GM21526 (cell line): ENCODE data around the gene RPAP2.
A peak's percentile ranks its signal among the peaks of the same experiment; 100 is the strongest.
"Not testable (repeated sequence)": the region's sequence is repeated elsewhere in the genome, so short reads cannot be mapped to it uniquely, and the experiment has no call there.

ENCODE experiments used
- ATAC-seq: cut with Tn5 transposase; IDR thresholded peaks from one replicate; pipeline ENCODE4 v1.9.1; 2021; ENCODE audit warnings: moderate library complexity; ENCODE audit not compliant: unreplicated experiment, low FRiP score

Gene RPAP2

GRCh38 chr1:92298573-92299476, at the start of gene RPAP2, which contains the start of gene GLMN:
Gene RPAP2, plus strand, starts transcription at chr1:92299059. Its CDS starts 15 bp downstream, at chr1:92299074.
Gene GLMN, minus strand, starts transcription at chr1:92298987. Its CDS starts 988 bp downstream, at chr1:92297999.
- ATAC-seq = peak; percentile 98

- ATAC-seq = not testable (repeated sequence)
Observed at GRCh38 chr1:92254714-92255113, 44.1 kb upstream of the RPAP2 start.

GRCh38 chr1:92259350-92259749, 39.5 kb upstream of the RPAP2 start:
- ATAC-seq = no peak

- ATAC-seq = no peak
Observed at GRCh38 chr1:92262516-92262915, 36.3 kb upstream of the RPAP2 start.

GRCh38 chr1:92273039-92273438, 25.8 kb upstream of the RPAP2 start:
- no peak for ATAC-seq

GRCh38 chr1:92274939-92275338, 23.9 kb upstream of the RPAP2 start:
- ATAC-seq = no peak

- ATAC-seq = no peak
Observed at GRCh38 chr1:92276082-92276481, 22.8 kb upstream of the RPAP2 start.

- no peak for ATAC-seq
Observed at GRCh38 chr1:92277105-92277723, 21.6 kb upstream of the RPAP2 start.

- not testable (repeated sequence) for ATAC-seq
Observed at GRCh38 chr1:92279781-92280180, 19.1 kb upstream of the RPAP2 start.

GRCh38 chr1:92281411-92281810, 17.4 kb upstream of the RPAP2 start:
- not testable (repeated sequence) for ATAC-seq

- no peak for ATAC-seq
Observed at GRCh38 chr1:92291372-92291999, 7.4 kb upstream of the RPAP2 start.

GRCh38 chr1:92298213-92298572, 666 bp upstream of the RPAP2 start:
- ATAC-seq = no peak

GRCh38 chr1:92299477-92300150, 755 bp downstream of the RPAP2 start:
- no peak for ATAC-seq

GRCh38 chr1:92301021-92301420, 2.2 kb downstream of the RPAP2 start:
- no peak for ATAC-seq

GRCh38 chr1:92306020-92306419, 7.2 kb downstream of the RPAP2 start:
- no peak for ATAC-seq

GRCh38 chr1:92307980-92308379, 9.1 kb downstream of the RPAP2 start:
- ATAC-seq = no peak

- ATAC-seq = no peak
Observed at GRCh38 chr1:92310185-92310597, 11.3 kb downstream of the RPAP2 start.

GRCh38 chr1:92314024-92314423, 15.2 kb downstream of the RPAP2 start:
- ATAC-seq = no peak

- ATAC-seq = no peak
Observed at GRCh38 chr1:92315766-92316599, 17.1 kb downstream of the RPAP2 start.
